Measurements from ENCODE around the gene WIZ.

The WIZ gene

GRCh38 chr19:15371786-15372380, 77.9 kb downstream of the WIZ start:
- no peak for DNase-seq

GRCh38 chr19:15371119-15371518, 78.6 kb downstream of the WIZ start:
- no peak for DNase-seq

Measured in NCI-H1930 (cell line).